H9 (cell line): Measurements from ENCODE around the gene CACNA1G. TPM values are rescaled to one million over a fixed set of nuclear protein-coding genes. Genes with fewer than 3 reads are reported as not detected.

Source experiments
- DNase-seq: peaks from one replicate; pipeline ENCODE4 v3.0.0-alpha.2; 2017
- H2AFZ ChIP-seq: one replicate; pipeline ENCODE4 v1.6.1; 2013; ENCODE audit warnings: mild to moderate bottlenecking, low read length, control low read depth, moderate library complexity
- H2AK5ac ChIP-seq: 2 replicates; pipeline ENCODE4 v1.6.1; 2013; ENCODE audit warnings: low read length, control low read depth, mixed read lengths; ENCODE audit not compliant: insufficient read length
- H2BK120ac ChIP-seq: one replicate; pipeline ENCODE4 v1.6.1; 2013; ENCODE audit warnings: low read depth, mild to moderate bottlenecking, low read length, control low read depth, inconsistent platforms; ENCODE audit not compliant: poor library complexity, severe bottlenecking
- H2BK12ac ChIP-seq: 2 replicates; pipeline ENCODE4 v1.6.1; 2013; ENCODE audit warnings: low read length, control low read depth, mixed read lengths, low read depth; ENCODE audit not compliant: insufficient read length
- H2BK15ac ChIP-seq: 2 replicates; pipeline ENCODE4 v1.6.1; 2013; ENCODE audit warnings: low read depth, low read length, control low read depth
- H2BK20ac ChIP-seq: one replicate; pipeline ENCODE4 v1.6.1; 2013; ENCODE audit warnings: low read depth, mild to moderate bottlenecking, low read length, control low read depth, inconsistent platforms; ENCODE audit not compliant: poor library complexity, severe bottlenecking
- H2BK5ac ChIP-seq: 2 replicates; pipeline ENCODE4 v1.6.1; 2013; ENCODE audit warnings: low read length, control low read depth, mixed read lengths; ENCODE audit not compliant: insufficient read length
- H3K14ac ChIP-seq: 2 replicates; pipeline ENCODE4 v1.6.1; 2013; ENCODE audit warnings: low read length, control low read depth; ENCODE audit not compliant: insufficient read depth
- H3K18ac ChIP-seq: 2 replicates; pipeline ENCODE4 v1.6.1; 2013; ENCODE audit warnings: low read depth, mild to moderate bottlenecking, mixed read lengths, low read length, control low read depth; ENCODE audit not compliant: insufficient read length
- H3K23ac ChIP-seq: 2 replicates; pipeline ENCODE4 v1.6.1; 2013; ENCODE audit warnings: low read length, control low read depth, mixed read lengths, low read depth; ENCODE audit not compliant: insufficient read length
- H3K23me2 ChIP-seq: 2 replicates; pipeline ENCODE4 v1.6.1; 2013; ENCODE audit warnings: low read depth, mild to moderate bottlenecking, mixed read lengths, low read length, control low read depth; ENCODE audit not compliant: insufficient read length, poor library complexity, severe bottlenecking
- H3K27ac ChIP-seq: 2 replicates; pipeline ENCODE4 v1.5.1; 2013; ENCODE audit warnings: low read length, control low read depth, mixed read lengths, low read depth; ENCODE audit not compliant: insufficient read length
- H3K27me3 ChIP-seq: 2 replicates; pipeline ENCODE4 v1.6.1; 2013; ENCODE audit warnings: low read length, control low read depth, inconsistent platforms; ENCODE audit not compliant: insufficient read depth
- H3K4ac ChIP-seq: 2 replicates; pipeline ENCODE4 v1.6.1; 2013; ENCODE audit warnings: low read depth, mild to moderate bottlenecking, control low read depth, inconsistent platforms, low read length, moderate library complexity
- H3K4me1 ChIP-seq: 2 replicates; pipeline ENCODE4 v1.6.1; 2013; ENCODE audit warnings: low read length, control low read depth, inconsistent platforms; ENCODE audit not compliant: insufficient read depth
- H3K4me2 ChIP-seq: 2 replicates; pipeline ENCODE4 v1.6.1; 2013; ENCODE audit warnings: low read length, control low read depth, mixed read lengths; ENCODE audit not compliant: insufficient read length, insufficient read depth
- H3K56ac ChIP-seq: 2 replicates; pipeline ENCODE4 v1.6.1; 2013; ENCODE audit warnings: low read depth, mild to moderate bottlenecking, mixed read lengths, low read length, control low read depth; ENCODE audit not compliant: insufficient read length
- H3K79me1 ChIP-seq: 2 replicates; pipeline ENCODE4 v1.6.1; 2013; ENCODE audit warnings: low read depth, mild to moderate bottlenecking, moderate library complexity, low read length, control low read depth, inconsistent platforms; ENCODE audit not compliant: insufficient read depth, poor library complexity, severe bottlenecking
- H3K79me2 ChIP-seq: 2 replicates; pipeline ENCODE4 v1.6.1; 2013; ENCODE audit warnings: low read length, control low read depth, inconsistent platforms; ENCODE audit not compliant: insufficient read depth
- H3K9ac ChIP-seq: 2 replicates; pipeline ENCODE4 v1.6.1; 2013; ENCODE audit warnings: low read length, control low read depth, mixed read lengths; ENCODE audit not compliant: insufficient read length; ENCODE audit errors: extremely low read depth
- H3K9me3 ChIP-seq: one replicate; pipeline ENCODE4 v1.6.1; 2013; ENCODE audit warnings: low read depth, low read length, inconsistent platforms; ENCODE audit not compliant: control insufficient read depth
- H3T11ph ChIP-seq: one replicate; pipeline ENCODE4 v1.6.1; 2013; ENCODE audit warnings: mild to moderate bottlenecking, low read length, control low read depth, inconsistent platforms
- H4K20me1 ChIP-seq: one replicate; pipeline ENCODE4 v1.6.1; 2013; ENCODE audit not compliant: control insufficient read depth, insufficient read length, insufficient read depth
- H4K5ac ChIP-seq: 2 replicates; pipeline ENCODE4 v1.6.1; 2013; ENCODE audit warnings: low read depth, mild to moderate bottlenecking, mixed read lengths, low read length, control low read depth; ENCODE audit not compliant: insufficient read length
- H4K8ac ChIP-seq: replicated peaks from 2 replicates; pipeline ENCODE4 v1.6.1; 2013; ENCODE audit warnings: low read length, control low read depth, mixed read lengths, low read depth; ENCODE audit not compliant: insufficient read length
- H4K91ac ChIP-seq: 2 replicates; pipeline ENCODE4 v1.6.1; 2013; ENCODE audit warnings: low read depth, mild to moderate bottlenecking, moderate library complexity, mixed read lengths, low read length, control low read depth; ENCODE audit not compliant: insufficient read length
- H3K27ac Mint-ChIP-seq, 3 experiments: 2 replicates in 2 of 3; 3 replicates in 1 of 3; pipeline ENCODE4 v1.8.0; 2020 to 2021; ENCODE audit warnings: mixed read lengths in 3 of 3, mild to moderate bottlenecking in 1 of 3, moderate library complexity in 1 of 3
- H3K27me3 Mint-ChIP-seq: 2 replicates; pipeline ENCODE4 v1.8.0; 2021; ENCODE audit warnings: low read depth, mild to moderate bottlenecking, moderate library complexity, mixed read lengths
- H3K36me3 Mint-ChIP-seq, 3 experiments: 2 replicates in 2 of 3; 3 replicates in 1 of 3; pipeline ENCODE4 v1.8.0; 2020 to 2021; ENCODE audit warnings: low read depth in 3 of 3, mixed read lengths in 3 of 3; ENCODE audit not compliant: insufficient read depth in 1 of 3
- H3K4me1 Mint-ChIP-seq, 2 experiments: 2 replicates each; pipeline ENCODE4 v1.8.0; 2020; ENCODE audit warnings: mixed read lengths in 2 of 2
- H3K4me3 Mint-ChIP-seq, 2 experiments: 2 replicates in 1 of 2; 3 replicates in 1 of 2; pipeline ENCODE4 v1.8.0; 2020 to 2021; ENCODE audit warnings: mild to moderate bottlenecking in 2 of 2, mixed read lengths in 2 of 2, moderate library complexity in 1 of 2
- H3K9me3 Mint-ChIP-seq, 2 experiments: 2 replicates in 1 of 2; 3 replicates in 1 of 2; pipeline ENCODE4 v1.8.0; 2020; ENCODE audit warnings: mild to moderate bottlenecking in 2 of 2, mixed read lengths in 2 of 2, moderate library complexity in 1 of 2
- CTCF ChIP-seq: fragments of 200-600 bp; sonication (generic); conservative IDR thresholded peaks from 3 replicates; pipeline ENCODE4 v1.8.0; 2021; ENCODE audit warnings: antibody characterized with exemption, mild to moderate bottlenecking
- WGBS: extraction: QIAGEN DNeasy Blood & Tissue Kit; methylation state at CpG from one replicate; pipeline ENCODE4 v1.1.7; 2013; ENCODE audit warnings: missing lambda C conversion rate, low lambda C conversion rate, mixed read lengths; ENCODE audit not compliant: insufficient read length; ENCODE audit errors: extremely low coverage; 5-methylcytosine and 5-hydroxymethylcytosine counted together
- total RNA-seq: library from RNA; stranded (reverse); gene quantifications from 2 replicates; pipeline ENCODE4 v1.2.1, GENCODE V29; 2021

CACNA1G gene
- total RNA-seq, 1 experiment from 2014 or later = 1.5 TPM

GRCh38 chr17:50561746-50562141, 1.2 kb downstream of the CACNA1G start:
- H3K14ac ChIP-seq = no peak overlapping the region
- H3K4me1 ChIP-seq = peaks cover 2% of the 10 kb centered on the region; the same call in 1 of the 2 replicates
- no peak overlapping the region for H2BK12ac ChIP-seq
- H3K4me1 Mint-ChIP-seq = peaks cover 27 to 57% of the 10 kb centered on the region in 2 experiments
- H3K56ac ChIP-seq = no peak overlapping the region
- no peaks in the 10 kb centered on the region; a peak in 1 of 7 replicates for H3K36me3 Mint-ChIP-seq
- DNase-seq = peak; percentile 41
- no CpG with 5 or more reads among the region's 27 CpGs for WGBS
- no peak overlapping the region for H3K9ac ChIP-seq
- no peak overlapping the region for H2BK5ac ChIP-seq
- H4K8ac ChIP-seq = no peak overlapping the region
- no peak overlapping the region for H3K4ac ChIP-seq
- H3K27me3 ChIP-seq = peaks cover 48% of the 10 kb centered on the region
- H3K9me3 ChIP-seq = no peaks in the 10 kb centered on the region
- peak overlapping the region; percentile 74 for H3K4me2 ChIP-seq
- H2AFZ ChIP-seq = no peak overlapping the region
- no peak overlapping the region for H3K27ac Mint-ChIP-seq
- peak overlapping the region in 1 of 2 experiments; percentile 82; a peak in 4 of 5 replicates for H3K4me3 Mint-ChIP-seq
- TF ChIP-seq CTCF = no peak
- no peak overlapping the region for H4K5ac ChIP-seq
- no peaks in the 10 kb centered on the region for H4K20me1 ChIP-seq
- H2AK5ac ChIP-seq = no peak overlapping the region
- no peaks in the 10 kb centered on the region for H3K79me1 ChIP-seq
- no peak overlapping the region for H2BK120ac ChIP-seq
- H2BK15ac ChIP-seq = no peak overlapping the region
- no peak overlapping the region for H3T11ph ChIP-seq
- no peaks in the 10 kb centered on the region for H3K9me3 Mint-ChIP-seq
- no peak overlapping the region for H4K91ac ChIP-seq
- peaks cover 86% of the 10 kb centered on the region for H3K27me3 Mint-ChIP-seq
- no peak overlapping the region for H2BK20ac ChIP-seq
- no peak overlapping the region for H3K27ac ChIP-seq
- H3K23me2 ChIP-seq = peaks cover 26% of the 10 kb centered on the region
- H3K23ac ChIP-seq = no peak overlapping the region
- H3K18ac ChIP-seq = no peak overlapping the region
- H3K79me2 ChIP-seq = no peaks in the 10 kb centered on the region
